Measurements from ENCODE around the gene IFNA4. TPM values are rescaled to one million over a fixed set of nuclear protein-coding genes. Genes with fewer than 3 reads are reported as not detected.

The IFNA4 gene
- total and polyA plus RNA-seq, 9 of the 15 experiments (the other 6 are each of a cell fraction or from before 2014, with no cell fraction given): not detected

GRCh38 chr9:21205204-21205603 lies 17.8 kb upstream of the IFNA4 start:
- POLR2A ChIA-PET: no interaction called here
- ATAC-seq: no peak
- TF ChIP-seq ZNF280B (CRISPR knock-in tag; IDR thresholded peaks at IDR 0.05): no peak
- TF ChIP-seq SP2 (IDR thresholded peaks at IDR 0.05; ENCODE audit: extremely low read depth, low read depth, low read length, poor library complexity, severe bottlenecking): no peak
- TF ChIP-seq CCAR2 (IDR thresholded peaks at IDR 0.05; ENCODE audit: low read depth, low read length): no peak
- TF ChIP-seq HOMEZ (CRISPR knock-in tag; IDR thresholded peaks at IDR 0.05): no peak
- TF ChIP-seq PHF20 (IDR thresholded peaks at IDR 0.05; ENCODE audit: partially characterized antibody): no peak
- no peak for TF ChIP-seq TBL1XR1 (IDR thresholded peaks at IDR 0.05; ENCODE audit: low read length in 2 of 2)
- no peak for TF ChIP-seq DLX4 (CRISPR knock-in tag; IDR thresholded peaks at IDR 0.05)
- no peak for TF ChIP-seq BRF1 (IDR thresholded peaks at IDR 0.05; ENCODE audit: borderline replicate concordance, extremely low read depth, insufficient read length)
- TF ChIP-seq ZNF274 (IDR thresholded peaks at IDR 0.05; ENCODE audit: borderline replicate concordance, low read depth, low read length): no peak
- no peak for TF ChIP-seq ZBED1 (IDR thresholded peaks at IDR 0.05)
- TF ChIP-seq CEBPG (CRISPR knock-in tag; IDR thresholded peaks at IDR 0.05): no peak
- no peak for TF ChIP-seq CEBPG (tag; conservative IDR thresholded peaks at IDR 0.05 in 1 of 2, IDR thresholded peaks at IDR 0.05 in 1 of 2)
- TF ChIP-seq ZNF518B (CRISPR knock-in tag; IDR thresholded peaks at IDR 0.05): no peak
- no peak for TF ChIP-seq HINFP (tag; conservative IDR thresholded peaks at IDR 0.05; ENCODE audit: low read depth)
- TF ChIP-seq RAD51 (IDR thresholded peaks at IDR 0.05; ENCODE audit: borderline replicate concordance, low read depth): no peak

More at GRCh38 chr9:21205204-21205603, 17.8 kb upstream of the IFNA4 start:
- Histone ChIP-seq H3K9me3 (replicated peaks; ENCODE audit: control insufficient read depth, insufficient read depth, low read depth, low read length) (no peaks in the 10 kb centered on the region), H3K9ac (ENCODE audit: insufficient read depth in 1 of 2, low read depth in 2 of 2, low read length in 2 of 2) (no peak overlapping the region), H3K27ac (ENCODE audit: extremely low read depth, low read depth, low read length) (no peak overlapping the region), H2AFZ (ENCODE audit: low read depth, low read length) (no peak overlapping the region), H3K79me2 (ENCODE audit: control insufficient read depth, insufficient read depth, low read length) (no peaks in the 10 kb centered on the region), H4K20me1 (replicated peaks; ENCODE audit: control insufficient read depth, insufficient read depth, low read length) (no peaks in the 10 kb centered on the region), H3K4me1 (replicated peaks in 1 of 2; ENCODE audit: control insufficient read depth in 2 of 2, insufficient read depth in 2 of 2, low read length in 2 of 2) (no peaks in the 10 kb centered on the region), H3K36me3 (ENCODE audit: control insufficient read depth, insufficient read depth, low read length) (no peaks in the 10 kb centered on the region), H3K4me3 (no peak overlapping the region), H3K4me2 (ENCODE audit: insufficient read depth, low read length) (no peak overlapping the region), H3K27me3 (ENCODE audit: control insufficient read depth in 2 of 2, insufficient read depth in 2 of 2, low read length in 2 of 2) (no peaks in the 10 kb centered on the region), H3K9me1 (ENCODE audit: control insufficient read depth, insufficient read depth, low read length) (no peaks in the 10 kb centered on the region)
- intact Hi-C loops (cut with micrococcal nuclease) (no loop called here), in situ Hi-C loops (cut with MboI) (no loop called here)
- BruUV-seq (replicated peaks): no TSS peak
- DNase-seq (ENCODE audit: extremely low read depth in 1 of 4, low spot score in 3 of 4): no peak
- FAIRE-seq: no peak
- CTCF ChIA-PET (ENCODE audit: low intra/inter-chr PET ratio): no interaction called here

Data from K562 (cell line).